Effector memory CD8-positive, alpha-beta T cell (primary cell): ENCODE data around the gene DHRS3.
"Not testable (repeated sequence)": the region's sequence is repeated elsewhere in the genome, so short reads cannot be mapped to it uniquely, and the experiment has no call there.

Source experiments
- ATAC-seq: fragments of 150-1000 bp; cut with Tn5 transposase; replicated peaks from 2 replicates; pipeline ENCODE4 v1.10.0; 2021; ENCODE audit warnings: mild to moderate bottlenecking, moderate library complexity
- DNase-seq, 3 experiments: peaks; one replicate each; pipeline ENCODE4 v3.0.0; 2021
- H3K27ac Mint-ChIP-seq, 2 donors: one replicate each; pipeline ENCODE4 v1.8.0; 2022; ENCODE audit warnings: mild to moderate bottlenecking in 2 of 2, mixed read lengths in 2 of 2, moderate library complexity in 2 of 2
- H3K27me3 Mint-ChIP-seq, 2 donors: one replicate each; pipeline ENCODE4 v1.8.0; 2022; ENCODE audit warnings: mixed read lengths in 2 of 2
- H3K36me3 Mint-ChIP-seq: one replicate; pipeline ENCODE4 v1.8.0; 2022; ENCODE audit warnings: mild to moderate bottlenecking, moderate library complexity, mixed read lengths; ENCODE audit not compliant: insufficient read depth
- H3K4me1 Mint-ChIP-seq, 2 donors: one replicate each; pipeline ENCODE4 v1.8.0; 2022; ENCODE audit warnings: low read depth in 2 of 2, mixed read lengths in 2 of 2
- H3K4me3 Mint-ChIP-seq, 2 donors: one replicate each; pipeline ENCODE4 v1.8.0; 2022; ENCODE audit warnings: mild to moderate bottlenecking in 2 of 2, mixed read lengths in 2 of 2, moderate library complexity in 2 of 2
- H3K9me3 Mint-ChIP-seq, 2 donors: one replicate each; pipeline ENCODE4 v1.8.0; 2022; ENCODE audit warnings: mixed read lengths in 2 of 2

Gene DHRS3

GRCh38 chr1:12531179-12531499 is 86.9 kb downstream of the DHRS3 start:
- ATAC-seq, result no peak
- Mint-ChIP-seq H3K4me1 (no peaks in the 10 kb centered on the region), H3K4me3 (no peak overlapping the region), H3K36me3 (no peaks in the 10 kb centered on the region), H3K9me3 (peaks cover 0 to 4% of the 10 kb centered on the region in 2 donors), H3K27ac (no peak overlapping the region), H3K27me3 (no peaks in the 10 kb centered on the region)
- DNase-seq, result no peak

DNA sequence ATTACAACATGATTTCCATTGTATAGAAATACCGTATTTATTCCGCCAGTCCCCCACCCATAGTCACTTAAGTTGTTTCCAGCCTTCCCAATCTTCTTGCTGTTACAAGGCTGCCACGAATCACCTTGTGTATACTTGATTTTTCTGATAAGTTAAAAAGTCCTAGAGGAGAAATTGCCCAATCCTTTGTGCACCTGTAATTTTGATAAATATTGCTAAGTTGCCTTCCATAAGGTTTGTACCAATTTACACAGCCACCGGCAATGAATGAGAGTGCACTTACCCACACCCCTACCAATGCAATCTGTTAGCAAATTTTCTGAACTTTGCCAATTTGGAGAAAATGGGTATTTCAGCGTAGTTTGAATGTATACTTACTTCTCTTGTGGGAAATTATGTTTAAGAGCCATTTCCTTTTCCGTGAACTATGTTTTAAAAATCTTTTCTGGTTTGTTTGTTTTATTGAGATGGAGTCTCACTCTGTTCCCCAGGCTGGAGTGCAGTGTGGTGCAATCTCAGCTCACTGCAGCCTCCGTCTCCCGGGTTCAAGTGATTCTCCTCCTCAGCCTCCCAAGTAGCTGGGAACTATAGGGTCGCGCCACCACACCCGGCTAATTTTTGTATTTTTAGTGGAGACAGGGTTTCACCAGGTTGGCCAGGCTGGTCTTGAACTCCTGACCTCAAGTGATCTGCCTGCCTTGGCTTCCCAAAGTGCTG is 87.4 kb downstream of the DHRS3 start:
- ATAC-seq (no peak), DNase-seq (no peak)
- H3K9me3 Mint-ChIP-seq, result peaks cover 0 to 4% of the 10 kb centered on the region in 2 donors
- no peaks in the 10 kb centered on the region for H3K27me3 Mint-ChIP-seq
- no peak overlapping the region for H3K4me3 Mint-ChIP-seq
- H3K4me1 Mint-ChIP-seq, result no peaks in the 10 kb centered on the region
- peak overlapping the region in 1 of 2 donors; percentile 51 for H3K27ac Mint-ChIP-seq
- H3K36me3 Mint-ChIP-seq, result no peaks in the 10 kb centered on the region

DNA sequence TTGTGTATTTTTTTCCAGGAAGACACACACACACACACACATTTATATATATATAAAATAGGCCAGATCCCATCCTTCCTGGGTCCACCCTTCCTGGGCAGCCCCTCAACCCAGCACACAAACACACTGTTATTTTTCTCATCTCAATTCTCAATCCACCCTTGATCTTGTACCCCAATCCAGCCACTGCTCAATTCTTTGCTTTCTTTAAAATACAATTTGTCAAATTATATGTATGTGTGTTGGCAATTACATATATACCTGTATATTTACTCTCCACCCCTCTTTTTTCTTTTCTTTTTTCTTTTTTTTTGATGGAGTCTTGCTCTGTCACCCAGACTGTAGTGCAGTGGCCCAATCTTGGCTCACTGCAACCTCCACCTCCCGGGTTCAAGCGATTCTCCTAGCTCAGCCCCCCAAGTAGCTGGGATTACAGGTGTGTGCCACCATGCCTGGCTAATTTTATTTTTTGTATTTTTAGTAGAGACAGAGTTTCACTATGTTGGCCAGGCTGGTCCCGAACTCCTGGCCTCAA is 88.3 kb downstream of the DHRS3 start:
- no peaks in the 10 kb centered on the region for H3K36me3 Mint-ChIP-seq
- no peak for ATAC-seq

DNA sequence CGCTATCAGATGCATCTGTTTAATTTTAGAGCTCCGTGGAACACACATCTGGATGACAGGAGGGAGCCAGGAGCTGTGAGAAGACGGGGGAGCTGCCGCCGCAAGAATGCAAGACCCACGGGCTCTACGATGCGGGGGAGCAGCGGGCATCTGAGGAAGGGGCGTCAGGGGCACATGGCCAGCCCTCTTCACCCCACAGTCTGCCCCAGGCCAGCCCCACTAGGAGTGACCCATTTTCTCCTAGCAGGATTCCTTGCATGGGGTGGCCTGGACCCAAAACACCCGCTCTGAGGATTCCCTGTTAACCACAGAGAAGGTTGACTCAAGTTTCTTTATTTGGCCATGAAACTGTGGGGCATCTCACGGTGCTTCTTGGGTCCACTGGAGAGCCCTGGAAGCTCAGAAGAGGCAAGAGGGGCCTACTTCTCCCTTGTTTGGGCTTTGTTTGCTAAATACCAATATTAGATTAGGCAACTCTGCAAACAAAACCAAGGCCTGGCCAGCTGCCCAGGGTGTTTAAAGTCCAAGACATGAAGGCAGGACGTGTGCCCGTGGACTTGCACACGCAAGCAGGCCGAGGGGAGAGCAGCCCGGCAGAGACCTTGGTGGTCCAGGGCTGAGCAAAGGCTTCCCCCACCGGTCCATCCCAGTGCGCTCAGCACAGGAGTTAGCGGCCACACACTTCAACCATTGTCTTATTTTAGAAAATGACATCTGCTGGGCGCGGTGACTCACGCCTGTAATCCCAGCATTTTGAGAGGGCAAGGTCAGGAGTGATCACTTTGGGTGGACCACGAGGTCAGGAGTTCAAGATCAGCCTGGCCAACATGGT is 89.8 kb downstream of the DHRS3 start:
- H3K4me1 Mint-ChIP-seq, result peaks cover 0 to 5% of the 10 kb centered on the region in 2 donors
- H3K9me3 Mint-ChIP-seq, result no peaks in the 10 kb centered on the region
- no peak overlapping the region for H3K27ac Mint-ChIP-seq
- ATAC-seq (no peak), DNase-seq (no peak)
- H3K36me3 Mint-ChIP-seq, result no peaks in the 10 kb centered on the region
- no peaks in the 10 kb centered on the region for H3K27me3 Mint-ChIP-seq
- H3K4me3 Mint-ChIP-seq, result no peak overlapping the region

More for the DNA sequence above, 88.3 kb downstream of the DHRS3 start:
- Mint-ChIP-seq H3K9me3 (no peaks in the 10 kb centered on the region), H3K27me3 (no peaks in the 10 kb centered on the region), H3K4me3 (no peak overlapping the region), H3K27ac (peak overlapping the region in 1 of 2 donors; percentile 2), H3K4me1 (peaks cover 0 to 5% of the 10 kb centered on the region in 2 donors)
- no peak for DNase-seq

- no peak overlapping the region for H3K4me3 Mint-ChIP-seq
- peaks cover 0 to 5% of the 10 kb centered on the region in 2 donors for H3K4me1 Mint-ChIP-seq
- no peak overlapping the region for H3K27ac Mint-ChIP-seq
- no peaks in the 10 kb centered on the region for H3K36me3 Mint-ChIP-seq
- DNase-seq (no peak), ATAC-seq (no peak)
- H3K27me3 Mint-ChIP-seq, result no peaks in the 10 kb centered on the region
- H3K9me3 Mint-ChIP-seq, result no peaks in the 10 kb centered on the region
Measured at GRCh38 chr1:12527564-12527963, 90.4 kb downstream of the DHRS3 start.

- H3K27me3 Mint-ChIP-seq, result no peaks in the 10 kb centered on the region
- no peak overlapping the region for H3K4me3 Mint-ChIP-seq
- DNase-seq (no peak), ATAC-seq (no peak)
- H3K4me1 Mint-ChIP-seq, result peaks cover 0 to 5% of the 10 kb centered on the region in 2 donors
- no peaks in the 10 kb centered on the region for H3K9me3 Mint-ChIP-seq
- peak overlapping the region in 1 of 2 donors; percentile 41 for H3K27ac Mint-ChIP-seq
- H3K36me3 Mint-ChIP-seq, result no peaks in the 10 kb centered on the region
Measured at GRCh38 chr1:12525311-12526181, 92.5 kb downstream of the DHRS3 start.

- no peak overlapping the region for H3K27ac Mint-ChIP-seq
- peaks cover 0 to 11% of the 10 kb centered on the region in 2 donors for H3K4me1 Mint-ChIP-seq
- no peaks in the 10 kb centered on the region for H3K9me3 Mint-ChIP-seq
- peaks cover 0 to 3% of the 10 kb centered on the region in 2 donors for H3K27me3 Mint-ChIP-seq
- ATAC-seq (no peak), DNase-seq (no peak)
- no peaks in the 10 kb centered on the region for H3K36me3 Mint-ChIP-seq
- H3K4me3 Mint-ChIP-seq, result no peak overlapping the region
Measured at GRCh38 chr1:12524266-12524665, 93.7 kb downstream of the DHRS3 start.

- H3K4me3 Mint-ChIP-seq, H3K36me3 Mint-ChIP-seq, ATAC-seq, H3K27me3 Mint-ChIP-seq, DNase-seq, H3K27ac Mint-ChIP-seq, H3K9me3 Mint-ChIP-seq: not testable (repeated sequence)
- peaks cover 5 to 17% of the 10 kb centered on the region in 2 donors for H3K4me1 Mint-ChIP-seq
Measured at GRCh38 chr1:12522780-12523179, 95.2 kb downstream of the DHRS3 start.

DNA sequence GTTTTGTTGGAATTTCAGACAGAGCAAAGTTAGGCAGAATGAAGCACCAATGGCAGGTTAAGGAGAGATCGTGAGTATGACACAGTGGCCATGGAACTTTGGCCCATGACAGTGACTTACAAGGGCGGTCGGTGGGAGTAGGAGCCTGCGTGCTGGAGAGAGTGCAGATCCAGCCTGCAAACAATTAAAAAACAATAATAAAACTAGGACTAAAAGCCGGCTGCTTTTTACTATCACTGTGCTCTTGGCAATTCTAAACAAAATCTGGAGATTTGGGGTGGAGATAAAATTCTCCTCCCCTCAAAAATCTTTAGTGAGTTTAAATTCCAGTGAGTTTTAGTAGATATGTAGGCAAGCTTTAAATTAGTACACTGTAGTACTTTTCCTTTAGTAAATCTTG is 96.9 kb downstream of the DHRS3 start:
- Mint-ChIP-seq H3K4me3 (no peak overlapping the region), H3K27ac (no peak overlapping the region), H3K27me3 (peaks cover 0 to 6% of the 10 kb centered on the region in 2 donors), H3K9me3 (no peaks in the 10 kb centered on the region), H3K4me1 (peaks cover 5 to 17% of the 10 kb centered on the region in 2 donors), H3K36me3 (no peaks in the 10 kb centered on the region)
- no peak for ATAC-seq
- DNase-seq, result no peak

DNA sequence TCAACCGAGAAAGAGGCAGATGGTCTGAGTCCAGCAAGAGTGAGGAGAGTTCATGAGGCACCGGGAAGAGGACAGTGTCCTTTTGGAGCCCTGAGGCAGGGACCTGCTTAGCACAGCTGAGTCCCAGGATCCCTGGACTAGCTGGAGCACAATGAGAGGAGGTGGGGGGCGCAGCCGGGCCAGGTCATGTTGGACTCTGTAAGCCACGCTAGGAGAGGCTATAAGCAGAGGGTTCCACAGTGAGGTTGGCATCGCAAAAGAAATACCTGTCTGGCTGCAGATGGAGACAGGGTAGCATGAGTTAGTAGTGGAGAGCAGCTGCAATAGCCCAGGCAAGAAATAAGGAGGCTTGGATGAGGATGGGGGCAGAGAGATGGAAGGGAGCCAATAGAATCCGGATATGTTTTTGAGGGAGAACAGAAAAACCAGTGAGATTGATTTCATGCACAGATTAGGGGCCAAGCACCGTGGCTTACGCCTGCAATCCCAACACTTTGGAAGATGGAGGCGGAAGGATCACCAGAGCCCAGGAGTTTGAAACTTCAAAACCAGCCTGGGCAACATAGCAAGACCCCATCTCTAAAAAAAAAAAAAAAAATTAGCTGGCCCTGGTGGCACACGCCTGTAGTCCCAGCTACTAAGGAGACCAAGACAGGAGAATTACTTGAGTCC is 98.2 kb downstream of the DHRS3 start:
- no peak for DNase-seq
- Mint-ChIP-seq H3K27ac (no peak overlapping the region), H3K4me3 (no peak overlapping the region)

GRCh38 chr1:12518931-12519692 is 98.9 kb downstream of the DHRS3 start:
- Mint-ChIP-seq H3K27me3 (peaks cover 0 to 6% of the 10 kb centered on the region in 2 donors), H3K9me3 (no peaks in the 10 kb centered on the region), H3K27ac (peak overlapping the region; percentile 50 to 63), H3K4me1 (peaks cover 5 to 13% of the 10 kb centered on the region in 2 donors), H3K4me3 (no peak overlapping the region), H3K36me3 (no peaks in the 10 kb centered on the region)
- peak; percentile 39 for ATAC-seq
- no peak for DNase-seq

More for the DNA sequence above, 98.2 kb downstream of the DHRS3 start:
- H3K27me3 Mint-ChIP-seq, result peaks cover 0 to 6% of the 10 kb centered on the region in 2 donors
- peaks cover 5 to 13% of the 10 kb centered on the region in 2 donors for H3K4me1 Mint-ChIP-seq
- no peaks in the 10 kb centered on the region for H3K36me3 Mint-ChIP-seq
- H3K9me3 Mint-ChIP-seq, result no peaks in the 10 kb centered on the region
- no peak for ATAC-seq
